Measurements from ENCODE around the gene ACTMAP. TPM values are rescaled to one million over a fixed set of nuclear protein-coding genes. Genes with fewer than 3 reads are reported as not detected.

The ACTMAP gene
- total and polyA plus RNA-seq, 2 of the 8 experiments (the other 6 are each of a cell fraction or from before 2014, with no cell fraction given): 24.1 to 26.5 TPM

GRCh38 chr19:40704491-40705361 lies 45.6 kb downstream of the ACTMAP start:
- FAIRE-seq: no peak
- TF ChIP-seq SIX5 (IDR thresholded peaks at IDR 0.05; ENCODE audit: low read depth, low read length) (no peak), TAF7 (optimal IDR thresholded peaks at IDR 0.05; ENCODE audit: borderline replicate concordance, low read depth, low read length) (no peak), EP300 (IDR thresholded peaks at IDR 0.05; ENCODE audit: borderline replicate concordance in 1 of 2, low read depth in 2 of 2, low read length in 2 of 2) (no peak), CEBPB (IDR thresholded peaks at IDR 0.05; ENCODE audit: low read depth, low read length) (no peak), CTBP2 (IDR thresholded peaks at IDR 0.05; ENCODE audit: borderline replicate concordance, insufficient read depth, insufficient read length, low read length) (no peak), POLR2A (IDR thresholded peaks at IDR 0.05; ENCODE audit: control extremely low read depth in 1 of 2, low read depth in 2 of 2, low read length in 2 of 2) (no peak), NRF1 (IDR thresholded peaks at IDR 0.05; ENCODE audit: low read depth, low read length) (no peak), TAF1 (IDR thresholded peaks at IDR 0.05; ENCODE audit: low read depth, low read length) (no peak), CHD2 (IDR thresholded peaks at IDR 0.05; ENCODE audit: low read length) (no peak), MAX (IDR thresholded peaks at IDR 0.05) (no peak)

More at GRCh38 chr19:40704491-40705361, 45.6 kb downstream of the ACTMAP start:
- Histone ChIP-seq H2AFZ (ENCODE audit: low read length) (no peak overlapping the region), H3K4me3 (ENCODE audit: extremely low read depth in 1 of 4, insufficient read depth in 2 of 4, low read depth in 3 of 4, low read length in 4 of 4) (no peak overlapping the region), H3K79me1 (ENCODE audit: low read depth, low read length) (no peaks in the 10 kb centered on the region), H3K27ac (ENCODE audit: low read depth, low read length) (no peak overlapping the region), H4K20me1 (replicated peaks in 1 of 2; ENCODE audit: control insufficient read depth in 1 of 2, insufficient read depth in 2 of 2, low read length in 2 of 2) (peaks cover 0 to 6% of the 10 kb centered on the region in 2 experiments), H3K18ac (ENCODE audit: extremely low read depth, low read length) (no peak overlapping the region), H4K91ac (replicated peaks; ENCODE audit: insufficient read length, low read length) (no peak overlapping the region), H3K4me2 (ENCODE audit: insufficient read depth in 1 of 2, low read depth in 2 of 2, low read length in 2 of 2) (no peak overlapping the region), H4K8ac (ENCODE audit: extremely low read depth, insufficient read depth, low read length) (no peak overlapping the region), H3K9ac (replicated peaks in 1 of 4; ENCODE audit: extremely low read depth in 1 of 4, low read depth in 3 of 4, low read length in 3 of 4) (no peak overlapping the region), H2BK15ac (ENCODE audit: low read length) (no peak overlapping the region), H3K27me3 (replicated peaks in 1 of 4; ENCODE audit: control insufficient read depth in 3 of 4, extremely low read depth in 1 of 4, insufficient read depth in 3 of 4, low read length in 3 of 4) (no peaks in the 10 kb centered on the region), H3K36me3 (ENCODE audit: control insufficient read depth in 2 of 4, insufficient read depth in 4 of 4, low read length in 3 of 4) (peaks cover 10 to 42% (median 29%) of the 10 kb centered on the region in 4 experiments; a peak in 7 of 8 replicates), H2BK5ac (ENCODE audit: low read depth, low read length) (no peak overlapping the region), H2AK5ac (ENCODE audit: low read depth, low read length) (no peak overlapping the region), H2BK20ac (ENCODE audit: low read length) (no peak overlapping the region), H2BK12ac (ENCODE audit: low read depth, low read length) (no peak overlapping the region), H4K5ac (ENCODE audit: insufficient read length, low read depth, low read length) (no peak overlapping the region), H2BK120ac (replicated peaks; ENCODE audit: low read depth, low read length) (no peak overlapping the region), H3K4ac (replicated peaks; ENCODE audit: insufficient read length, low read depth, low read length) (no peak overlapping the region), H3K79me2 (ENCODE audit: control insufficient read depth in 1 of 2, insufficient read depth in 2 of 2, low read length in 2 of 2) (no peaks in the 10 kb centered on the region), H3K23ac (ENCODE audit: insufficient read length) (no peak overlapping the region), H3K56ac (replicated peaks; ENCODE audit: insufficient read length, low read depth, low read length) (no peak overlapping the region), H3K4me1 (replicated peaks in 1 of 4; ENCODE audit: control insufficient read depth in 3 of 4, insufficient read depth in 4 of 4, low read length in 3 of 4) (peaks cover 0 to 4% (median 1%) of the 10 kb centered on the region in 4 experiments; a peak in 5 of 7 replicates), H3K14ac (ENCODE audit: insufficient read length) (no peak overlapping the region), H3K9me3 (ENCODE audit: insufficient read depth in 2 of 2, low read depth in 1 of 2, low read length in 1 of 2) (no peaks in the 10 kb centered on the region), H3K23me2 (ENCODE audit: low read depth, low read length) (no peaks in the 10 kb centered on the region)
- 94% methylated on average over 18 of the region's 18 CpGs; no CpG with 5 or more reads in 1 of the 2 experiments for WGBS, 2 experiments (ENCODE audit: extremely low coverage in 1 of 2, insufficient coverage in 1 of 2, insufficient read length in 1 of 2, insufficient replicate concordance in 2 of 2, low coverage in 1 of 2, low lambda C conversion rate in 2 of 2, missing lambda C conversion rate in 1 of 2)
- no peak for DNase-seq (ENCODE audit: low read depth in 1 of 2, low spot score in 2 of 2)
- POLR2A ChIA-PET (ENCODE audit: partially characterized antibody): interaction anchor here (0.6 to 1.5 kb wide), 4 partner anchors 9 to 42 kb away, joined by 3 to 4 read pairs (median 3); partner anchors contain the start of genes COQ8B and ITPKC
- CTCF ChIA-PET (ENCODE audit: partially characterized antibody): interaction anchor here (1.0 to 2.4 kb wide), 4 partner anchors 13 to 183 kb away, joined by 3 to 12 read pairs (median 5); no protein-coding TSS in a partner anchor

Data from H1 (cell line).